GM12878 (cell line): ENCODE results near the gene MAF. TPM values are rescaled to one million over a fixed set of nuclear protein-coding genes. Genes with fewer than 3 reads are reported as not detected.

ENCODE experiments used
- ATAC-seq: fragments of 200-7000 bp; cut with Tn5 transposase; 3 replicates; pipeline ENCODE4 v1.9.1; 2020; ENCODE audit warnings: mild to moderate bottlenecking, moderate library complexity
- BruUV-seq: library from RNA; stranded (reverse); fragments of 400-500 nt; replicated peaks from 2 replicates; lab custom pipeline; 2021; lab: Mats Ljungman, UMichigan
- CTCF ChIA-PET: fragments of 300-600 bp; sonication (Branson Sonifier 250); formaldehyde crosslinking; extraction: SDS; loops from one replicate; lab custom pipeline; 2021; ENCODE audit warnings: inconsistent platforms; lab: Yijun Ruan, JAX
- POLR2A ChIA-PET: fragments of 350-600 bp; formaldehyde crosslinking; extraction: SDS; loops from one replicate; lab custom pipeline; 2021; ENCODE audit warnings: inconsistent platforms; lab: Charles Lee
- RAD21 ChIA-PET: fragments of 300-600 bp; sonication (Branson Sonifier 250); formaldehyde crosslinking; loops from one replicate; lab custom pipeline; 2023; ENCODE audit warnings: antibody characterized with exemption; ENCODE audit not compliant: unreplicated experiment; lab: Charles Lee
- SMC1A ChIA-PET: fragments of 300-600 bp; sonication (Branson Sonifier 250); formaldehyde crosslinking; loops from one replicate; lab custom pipeline; 2023; ENCODE audit not compliant: unreplicated experiment, uncharacterized antibody; lab: Charles Lee
- DNase-seq: peaks from one replicate; pipeline ENCODE4 v3.0.0-alpha.2; 2011; ENCODE audit warnings: low read depth, low spot score
- FAIRE-seq: peaks from 3 replicates; lab custom pipeline; 2011; peaks lifted over from hg19 to GRCh38; lab: Jason Lieb, UNC
- H2AFZ ChIP-seq: 2 replicates; pipeline ENCODE4 v1.6.0; 2011; ENCODE audit warnings: low read depth, low read length, control low read depth; ENCODE audit not compliant: control insufficient read depth
- H3K27ac ChIP-seq: 2 replicates; pipeline ENCODE4 v1.5.1; 2011; ENCODE audit warnings: control low read depth; ENCODE audit not compliant: control insufficient read depth, insufficient read depth
- H3K27me3 ChIP-seq, 2 experiments: replicated peaks in 1 of 2; 2 replicates each; pipeline versions ENCODE4 v1.6.0 to v1.6.1; 2011; ENCODE audit warnings: low read length in 1 of 2; ENCODE audit not compliant: control insufficient read depth in 2 of 2, insufficient read depth in 2 of 2
- H3K36me3 ChIP-seq, 2 experiments: 2 replicates each; pipeline ENCODE4 v1.5.1; 2011; ENCODE audit warnings: low read length in 1 of 2; ENCODE audit not compliant: control insufficient read depth in 2 of 2, insufficient read depth in 2 of 2
- H3K4me1 ChIP-seq: 2 replicates; pipeline ENCODE4 v1.6.1; 2011; ENCODE audit warnings: mild to moderate bottlenecking, low read length, moderate library complexity, mixed read lengths; ENCODE audit not compliant: control insufficient read depth, insufficient read depth
- H3K4me2 ChIP-seq: 2 replicates; pipeline ENCODE4 v1.6.0; 2011; ENCODE audit warnings: control low read depth; ENCODE audit not compliant: control insufficient read depth, insufficient read depth
- H3K4me3 ChIP-seq: fragments of 200-600 bp; sonication (generic); 2 replicates; pipeline ENCODE4 v1.5.1; 2016
- H3K79me2 ChIP-seq: 2 replicates; pipeline ENCODE4 v1.6.0; 2011; ENCODE audit warnings: low read length; ENCODE audit not compliant: control insufficient read depth, insufficient read depth
- H3K9ac ChIP-seq: 2 replicates; pipeline ENCODE4 v1.8.0; 2011; ENCODE audit warnings: low read length, control low read depth, mixed read lengths; ENCODE audit not compliant: control insufficient read depth, insufficient read depth
- H3K9me3 ChIP-seq: replicated peaks from 3 replicates; pipeline ENCODE4 v1.5.1; 2011; ENCODE audit warnings: mild to moderate bottlenecking, low read length; ENCODE audit not compliant: control insufficient read depth, insufficient read depth
- H4K20me1 ChIP-seq: 2 replicates; pipeline ENCODE4 v1.6.0; 2011; ENCODE audit not compliant: control insufficient read depth, insufficient read depth
- BCL3 ChIP-seq: IDR thresholded peaks from 2 replicates; pipeline ENCODE4 v1.6.1; 2011; ENCODE audit warnings: borderline replicate concordance, low read depth, mild to moderate bottlenecking, moderate library complexity, low read length; ENCODE audit not compliant: insufficient read depth, poor library complexity, severe bottlenecking
- EED ChIP-seq: sonication (generic); IDR thresholded peaks from 2 replicates; pipeline ENCODE4 v1.6.1; 2016; ENCODE audit warnings: antibody characterized with exemption, low read depth
- EGR1 ChIP-seq, 2 experiments: IDR thresholded peaks; 1 replicate in 1 of 2; 2 replicates in 1 of 2; pipeline ENCODE4 v1.6.1; 2011 to 2012; ENCODE audit warnings: low read depth in 2 of 2, low read length in 2 of 2, borderline replicate concordance in 1 of 2, mild to moderate bottlenecking in 1 of 2, moderate library complexity in 1 of 2
- ESRRA ChIP-seq: IDR thresholded peaks from 2 replicates; pipeline ENCODE4 v1.6.1; 2012; ENCODE audit warnings: mild to moderate bottlenecking, low read length, improper control_type of control experiment
- ETV6 ChIP-seq, 2 experiments: fragments of 450-650 bp in 1 of 2; IDR thresholded peaks in 1 of 2; conservative IDR thresholded peaks in 1 of 2; 2 replicates each; pipeline ENCODE4 v1.6.1; 2014; ENCODE audit warnings: antibody characterized with exemption in 1 of 2, borderline replicate concordance in 1 of 2, low read depth in 1 of 2, mild to moderate bottlenecking in 1 of 2, moderate library complexity in 1 of 2
- FOXK2 ChIP-seq: fragments of 450-650 bp; IDR thresholded peaks from 2 replicates; pipeline ENCODE4 v1.6.1; 2017; ENCODE audit warnings: mild to moderate bottlenecking, moderate library complexity
- FOXM1 ChIP-seq: IDR thresholded peaks from 2 replicates; pipeline ENCODE4 v1.6.1; 2012; ENCODE audit warnings: low read depth, mild to moderate bottlenecking, inconsistent platforms, low read length, moderate library complexity
- GATAD2B ChIP-seq: fragments of 450-650 bp; conservative IDR thresholded peaks from 2 replicates; pipeline ENCODE4 v1.6.1; 2017; ENCODE audit warnings: low read depth, mild to moderate bottlenecking, moderate library complexity
- IKZF1 ChIP-seq: fragments of 450-650 bp; conservative IDR thresholded peaks from 2 replicates; pipeline ENCODE4 v1.6.1; 2017; ENCODE audit warnings: antibody characterized with exemption, mild to moderate bottlenecking
- IKZF2 ChIP-seq, 2 experiments: fragments of 450-650 bp; IDR thresholded peaks; 2 replicates each; pipeline ENCODE4 v1.6.1; 2017; ENCODE audit warnings: mild to moderate bottlenecking in 2 of 2, moderate library complexity in 2 of 2
- JUNB ChIP-seq: IDR thresholded peaks from 2 replicates; pipeline ENCODE4 v1.6.1; 2016; ENCODE audit warnings: antibody characterized with exemption, mild to moderate bottlenecking
- MEF2A ChIP-seq: IDR thresholded peaks from 2 replicates; pipeline ENCODE4 v1.6.1; 2011; ENCODE audit warnings: low read depth, mild to moderate bottlenecking, low read length, moderate library complexity; ENCODE audit not compliant: insufficient read depth
- NR2C1 ChIP-seq: fragments of 450-650 bp; IDR thresholded peaks from 2 replicates; pipeline ENCODE4 v1.6.1; 2017; ENCODE audit warnings: antibody characterized with exemption, mild to moderate bottlenecking, moderate library complexity
- PKNOX1 ChIP-seq: fragments of 450-650 bp; IDR thresholded peaks from 2 replicates; pipeline ENCODE4 v1.6.1; 2016; ENCODE audit warnings: mild to moderate bottlenecking
- RAD21 ChIP-seq: IDR thresholded peaks from 2 replicates; pipeline ENCODE4 v1.6.1; 2011; ENCODE audit warnings: mild to moderate bottlenecking, low read depth, low read length, moderate library complexity; ENCODE audit not compliant: insufficient read depth
- RAD51 ChIP-seq: fragments of 450-650 bp; IDR thresholded peaks from 2 replicates; pipeline ENCODE4 v1.6.1; 2016; ENCODE audit warnings: moderate library complexity, mild to moderate bottlenecking, inconsistent platforms
- RCOR1 ChIP-seq: conservative IDR thresholded peaks from 2 replicates; pipeline ENCODE4 v1.6.1; 2012; ENCODE audit warnings: low read depth, low read length, improper control_type of control experiment
- TCF12 ChIP-seq: IDR thresholded peaks from 2 replicates; pipeline ENCODE4 v1.6.1; 2011; ENCODE audit warnings: low read depth, mild to moderate bottlenecking, low read length
- WRNIP1 ChIP-seq: IDR thresholded peaks from 2 replicates; pipeline ENCODE4 v1.6.1; 2011; ENCODE audit warnings: low read depth, low read length, improper control_type of control experiment, borderline replicate concordance
- WGBS: methylation state at CpG from one replicate; pipeline ENCODE4 v1.1.6; 2016; ENCODE audit warnings: low lambda C conversion rate; ENCODE audit not compliant: insufficient replicate concordance, insufficient coverage; ENCODE audit errors: missing lambda C conversion rate; 5-methylcytosine and 5-hydroxymethylcytosine counted together
- in situ Hi-C: fragments of 300-500 bp; cut with MboI; formaldehyde crosslinking; loops from 9 replicates; pipeline ENCODE4 v1.14.3; 2018; ENCODE audit warnings: mixed read lengths
- intact Hi-C: fragments of 100-400 bp; cut with micrococcal nuclease; formaldehyde crosslinking; loops from one replicate; pipeline ENCODE4 v1.14.2; 2022; ENCODE audit not compliant: unreplicated experiment
- polyA plus RNA-seq, 11 experiments: library from polyadenylated mRNA; depleted of rRNA in 4 of 11; unstranded in 6 of 11; stranded (reverse) in 5 of 11; fragments of >200 nt; fragmentation: Nextera tagmentation in 4 of 11; fragmentation: Illumina TruSeq in 1 of 11; extraction: Ambion mirVana in 4 of 11; extraction: Trizol in 1 of 11; gene quantifications; 1 replicate in 1 of 11; 2 replicates in 10 of 11; pipeline versions ENCODE4 v1.2.1 to v1.2.3, GENCODE V29; 2011 to 2016; ENCODE audit warnings: inconsistent platforms in 2 of 11, missing spikeins in 2 of 11, low read depth in 1 of 11
- total RNA-seq, 4 experiments: library from RNA; depleted of rRNA in 3 of 4; stranded (reverse); fragments of >200 nt in 3 of 4; fragmentation: Illumina TruSeq in 1 of 4; extraction: Trizol in 1 of 4; gene quantifications; 2 replicates each; pipeline versions ENCODE4 v1.2.1 to v1.2.3, GENCODE V29; 2013 to 2021

The MAF gene
- total and polyA plus RNA-seq, 10 of the 15 experiments (the other 5 are each of a cell fraction or from before 2014, with no cell fraction given), result 0.03 to 0.13 TPM; not detected in 8

- no peak overlapping the region for H3K4me3 ChIP-seq
- ChIA-PET SMC1A (no interaction called here), CTCF (no interaction called here), RAD21 (no interaction called here), POLR2A (no interaction called here)
- no peaks in the 10 kb centered on the region for H4K20me1 ChIP-seq
- WGBS, result 8% methylated on average over 4 of the region's 4 CpGs
- H3K79me2 ChIP-seq, result no peaks in the 10 kb centered on the region
- no peak for DNase-seq
- no peaks in the 10 kb centered on the region for H3K27me3 ChIP-seq
- intact Hi-C loops (no loop called here), in situ Hi-C loops (no loop called here)
- H3K4me1 ChIP-seq, result no peaks in the 10 kb centered on the region
- no peaks in the 10 kb centered on the region for H3K9me3 ChIP-seq
- FAIRE-seq, result no peak
- H3K9ac ChIP-seq, result no peak overlapping the region
- ATAC-seq, result no peak
- no peak for TF ChIP-seq RCOR1
- no peak for TF ChIP-seq EGR1 (IDR thresholded peaks at IDR 0.05; ENCODE audit: borderline replicate concordance in 1 of 2, low read depth in 2 of 2, low read length in 2 of 2)
- no peak for TF ChIP-seq ETV6 (conservative IDR thresholded peaks at IDR 0.05 in 1 of 2, IDR thresholded peaks at IDR 0.05 in 1 of 2; ENCODE audit: borderline replicate concordance in 1 of 2, low read depth in 1 of 2)
- TF ChIP-seq BCL3, result no peak
- no peak for TF ChIP-seq RAD51
- no peak for TF ChIP-seq IKZF1
- TF ChIP-seq WRNIP1, result no peak
- no peak for TF ChIP-seq JUNB
- no peak for TF ChIP-seq TCF12
- no peak for TF ChIP-seq MEF2A
- no peak for TF ChIP-seq NR2C1
- TF ChIP-seq FOXK2, result no peak
- TF ChIP-seq EED, result no peak
- TF ChIP-seq FOXM1, result no peak
- TF ChIP-seq PKNOX1, result no peak
- no peak for TF ChIP-seq RAD21
- TF ChIP-seq IKZF2 (IDR thresholded peaks at IDR 0.05), result no peak
- TF ChIP-seq ESRRA, result no peak
- TF ChIP-seq GATAD2B, result no peak
- H3K36me3 ChIP-seq, result no peaks in the 10 kb centered on the region
- H3K4me2 ChIP-seq, result no peak overlapping the region
- H2AFZ ChIP-seq, result no peak overlapping the region
- no TSS peak for BruUV-seq
- no peak overlapping the region for H3K27ac ChIP-seq
Observed at GRCh38 chr16:79645701-79646100, 45.2 kb upstream of the MAF start.
